Activated T-helper 1 cell treated with anti-CD3 and anti-CD28 coated beads, Interleukin-12 subunit alpha, Interleukin-12 subunit beta, Interleukin-2, Interleukin-4 antibody, amounts not matched to agents 30 ng/mL and 10 ng/mL and 1 ng/mL, durations not matched to agents 14 hours and 24 hours and 36 hours (primary cell): ENCODE data around the gene COL6A5. TPM values are rescaled to one million over a fixed set of nuclear protein-coding genes. Genes with fewer than 3 reads are reported as not detected.
"Not testable (repeated sequence)": the region's sequence is repeated elsewhere in the genome, so short reads cannot be mapped to it uniquely, and the experiment has no call there.

Experiments used
- DNase-seq: peaks from one replicate; pipeline ENCODE4 v3.0.0; 2021; ENCODE audit warnings: low spot score
- H3K27ac Mint-ChIP-seq: one replicate; pipeline ENCODE4 v1.8.0; 2021; ENCODE audit warnings: mild to moderate bottlenecking, mixed read lengths
- H3K27me3 Mint-ChIP-seq: one replicate; pipeline ENCODE4 v1.8.0; 2022; ENCODE audit warnings: mild to moderate bottlenecking, moderate library complexity, mixed read lengths; ENCODE audit not compliant: insufficient read depth
- H3K36me3 Mint-ChIP-seq: one replicate; pipeline ENCODE4 v1.8.0; 2021; ENCODE audit warnings: low read depth, mixed read lengths
- H3K4me1 Mint-ChIP-seq: one replicate; pipeline ENCODE4 v1.8.0; 2021; ENCODE audit warnings: low read depth, mixed read lengths
- H3K4me3 Mint-ChIP-seq: one replicate; pipeline ENCODE4 v1.8.0; 2021; ENCODE audit warnings: mild to moderate bottlenecking, moderate library complexity, mixed read lengths
- H3K9me3 Mint-ChIP-seq: one replicate; pipeline ENCODE4 v1.8.0; 2021; ENCODE audit warnings: mixed read lengths
- intact Hi-C: fragments of 100-400 bp; cut with micrococcal nuclease; formaldehyde crosslinking; loops from one replicate; pipeline ENCODE4 v1.15.1; 2024
- total RNA-seq: library from RNA; stranded (reverse); gene quantifications from 2 replicates; pipeline ENCODE4 v1.2.3, GENCODE V29; 2022

The COL6A5 gene
- total RNA-seq, 1 donor from 2014 or later, result 0.16 TPM

- peaks cover 2% of the 10 kb centered on the region for H3K27me3 Mint-ChIP-seq
- no peaks in the 10 kb centered on the region for H3K9me3 Mint-ChIP-seq
- H3K4me1 Mint-ChIP-seq, result no peaks in the 10 kb centered on the region
- no peaks in the 10 kb centered on the region for H3K36me3 Mint-ChIP-seq
- no peak overlapping the region for H3K27ac Mint-ChIP-seq
- no peak for DNase-seq
- H3K4me3 Mint-ChIP-seq, result no peak overlapping the region
- intact Hi-C loops, result no loop called here
Observed at GRCh38 chr3:130395916-130396315, 50.4 kb downstream of the COL6A5 start.

- peaks cover 9% of the 10 kb centered on the region for H3K9me3 Mint-ChIP-seq
- H3K36me3 Mint-ChIP-seq, result no peaks in the 10 kb centered on the region
- H3K4me1 Mint-ChIP-seq, result no peaks in the 10 kb centered on the region
- intact Hi-C loops, result no loop called here
- no peak overlapping the region for H3K27ac Mint-ChIP-seq
- no peak overlapping the region for H3K4me3 Mint-ChIP-seq
- H3K27me3 Mint-ChIP-seq, result peaks cover 5% of the 10 kb centered on the region
- DNase-seq, result no peak
Observed at GRCh38 chr3:130404401-130404800, 58.9 kb downstream of the COL6A5 start.

DNA sequence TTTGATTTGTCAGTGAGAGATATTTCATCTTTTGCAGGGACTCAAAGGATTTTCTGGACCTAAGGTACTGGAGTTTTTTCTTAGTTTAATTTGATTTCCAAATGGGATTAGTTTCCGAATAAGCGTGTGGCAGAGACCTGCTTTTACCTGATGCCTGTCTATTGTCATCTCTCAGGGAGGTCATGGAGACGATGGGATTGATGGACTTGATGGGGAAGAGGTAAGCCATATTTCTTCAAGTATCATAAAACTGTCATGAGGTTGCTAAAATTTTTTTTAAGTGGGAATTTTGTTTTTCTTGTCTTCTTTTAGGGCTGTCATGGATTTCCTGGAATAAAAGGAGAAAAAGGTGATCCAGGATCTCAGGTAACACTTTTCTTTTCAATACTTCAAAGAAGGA lies 60.5 kb downstream of the COL6A5 start:
- DNase-seq, result no peak
- H3K27ac Mint-ChIP-seq, result no peak overlapping the region
- peaks cover 5% of the 10 kb centered on the region for H3K27me3 Mint-ChIP-seq
- intact Hi-C loops, result no loop called here
- no peak overlapping the region for H3K4me3 Mint-ChIP-seq
- no peaks in the 10 kb centered on the region for H3K4me1 Mint-ChIP-seq
- H3K36me3 Mint-ChIP-seq, result no peaks in the 10 kb centered on the region
- H3K9me3 Mint-ChIP-seq, result peaks cover 10% of the 10 kb centered on the region

DNA sequence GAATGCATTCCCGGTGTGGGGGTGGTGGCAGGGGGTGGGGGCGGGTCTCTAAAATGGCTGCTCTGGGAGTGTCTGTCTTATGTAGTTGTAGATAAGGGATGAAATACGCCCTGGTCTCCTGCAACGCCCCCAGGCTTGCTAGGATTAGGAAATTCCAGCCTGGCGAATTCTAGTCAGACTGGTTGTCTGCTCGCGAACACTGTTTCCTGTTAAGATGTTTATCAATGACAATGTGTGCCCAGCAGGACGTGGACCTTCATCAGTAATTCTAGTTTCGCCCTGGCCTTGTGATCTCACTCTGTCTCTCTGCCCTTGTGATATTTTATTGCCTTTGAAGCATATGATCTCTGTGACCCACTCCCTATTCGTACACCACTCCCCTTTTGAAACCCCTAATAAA lies 62.8 kb downstream of the COL6A5 start:
- intact Hi-C loops, H3K27me3 Mint-ChIP-seq, H3K9me3 Mint-ChIP-seq, H3K27ac Mint-ChIP-seq, H3K36me3 Mint-ChIP-seq, DNase-seq, H3K4me1 Mint-ChIP-seq, H3K4me3 Mint-ChIP-seq: not testable (repeated sequence)

GRCh38 chr3:130411320-130411719 lies 65.8 kb downstream of the COL6A5 start:
- Mint-ChIP-seq H3K36me3 (no peaks in the 10 kb centered on the region), H3K27ac (no peak overlapping the region), H3K27me3 (no peaks in the 10 kb centered on the region), H3K4me1 (no peaks in the 10 kb centered on the region), H3K4me3 (no peak overlapping the region), H3K9me3 (peaks cover 10% of the 10 kb centered on the region)
- intact Hi-C loops, result no loop called here
- DNase-seq, result no peak

DNA sequence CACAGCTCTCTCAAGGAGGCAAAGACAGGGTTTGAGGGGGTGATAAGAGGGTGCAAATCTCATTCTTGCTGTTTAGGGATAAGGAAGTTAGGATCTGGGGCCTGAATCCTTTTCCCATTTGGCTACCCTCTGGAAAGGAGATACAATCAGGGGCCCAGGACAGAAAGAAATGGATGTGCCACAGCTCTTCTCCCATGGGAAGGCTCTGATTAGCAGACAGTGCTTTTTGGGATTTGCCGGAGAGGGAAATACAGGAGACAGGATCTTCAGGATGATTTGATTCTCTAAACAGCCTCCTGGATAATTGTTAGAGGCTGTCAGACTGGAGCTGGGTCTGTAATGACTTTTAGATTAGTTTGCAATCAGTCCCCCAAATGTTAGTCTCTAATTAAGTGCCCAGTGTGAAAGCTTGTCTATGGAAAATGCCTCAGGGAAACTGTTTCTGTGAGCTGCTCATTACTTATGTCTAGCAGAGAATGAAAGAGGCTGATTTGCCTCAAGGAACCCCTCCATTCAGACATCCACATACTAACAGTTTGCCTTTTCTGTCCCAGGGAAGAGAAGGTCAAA lies 67.6 kb downstream of the COL6A5 start:
- no peaks in the 10 kb centered on the region for H3K4me1 Mint-ChIP-seq
- H3K27me3 Mint-ChIP-seq, result no peaks in the 10 kb centered on the region
- no peaks in the 10 kb centered on the region for H3K36me3 Mint-ChIP-seq
- DNase-seq, result no peak
- H3K27ac Mint-ChIP-seq, result no peak overlapping the region
- intact Hi-C loops, result no loop called here
- peaks cover 10% of the 10 kb centered on the region for H3K9me3 Mint-ChIP-seq
- no peak overlapping the region for H3K4me3 Mint-ChIP-seq

DNA sequence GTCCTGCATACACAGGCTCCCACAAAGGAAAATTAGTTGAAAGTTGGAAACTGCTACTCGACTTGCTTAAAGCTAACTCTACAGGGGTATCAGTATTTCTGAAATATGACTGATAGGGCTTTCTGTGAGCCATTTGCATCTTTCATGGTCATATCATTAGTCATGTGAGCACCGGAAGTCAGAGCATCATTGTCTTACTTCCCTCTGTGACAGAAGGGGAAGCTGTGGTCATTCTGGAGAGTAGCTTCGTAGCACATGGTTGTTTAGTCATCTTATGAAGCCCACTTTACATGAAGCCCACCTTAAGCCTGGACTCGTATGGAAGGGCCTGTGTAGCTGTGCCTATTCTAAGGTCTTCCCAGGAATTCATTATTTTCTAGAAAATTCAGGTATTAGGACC lies 69.0 kb downstream of the COL6A5 start:
- no peak for DNase-seq
- intact Hi-C loops, result no loop called here
- Mint-ChIP-seq H3K4me3 (no peak overlapping the region), H3K4me1 (no peaks in the 10 kb centered on the region), H3K27ac (no peak overlapping the region), H3K9me3 (peaks cover under 1% of the 10 kb centered on the region), H3K36me3 (no peaks in the 10 kb centered on the region), H3K27me3 (no peaks in the 10 kb centered on the region)

GRCh38 chr3:130420466-130420865 lies 75.0 kb downstream of the COL6A5 start:
- peaks cover 1% of the 10 kb centered on the region for H3K27me3 Mint-ChIP-seq
- intact Hi-C loops, result no loop called here
- DNase-seq, result no peak
- H3K4me1 Mint-ChIP-seq, result no peaks in the 10 kb centered on the region
- no peak overlapping the region for H3K27ac Mint-ChIP-seq
- H3K9me3 Mint-ChIP-seq, result no peaks in the 10 kb centered on the region
- no peak overlapping the region for H3K4me3 Mint-ChIP-seq
- H3K36me3 Mint-ChIP-seq, result no peaks in the 10 kb centered on the region

- peaks cover 1% of the 10 kb centered on the region for H3K27me3 Mint-ChIP-seq
- intact Hi-C loops, result no loop called here
- no peaks in the 10 kb centered on the region for H3K9me3 Mint-ChIP-seq
- H3K27ac Mint-ChIP-seq, result no peak overlapping the region
- no peak for DNase-seq
- H3K4me1 Mint-ChIP-seq, result no peaks in the 10 kb centered on the region
- H3K36me3 Mint-ChIP-seq, result no peaks in the 10 kb centered on the region
- H3K4me3 Mint-ChIP-seq, result no peak overlapping the region
Observed at GRCh38 chr3:130423064-130423463, 77.6 kb downstream of the COL6A5 start.

DNA sequence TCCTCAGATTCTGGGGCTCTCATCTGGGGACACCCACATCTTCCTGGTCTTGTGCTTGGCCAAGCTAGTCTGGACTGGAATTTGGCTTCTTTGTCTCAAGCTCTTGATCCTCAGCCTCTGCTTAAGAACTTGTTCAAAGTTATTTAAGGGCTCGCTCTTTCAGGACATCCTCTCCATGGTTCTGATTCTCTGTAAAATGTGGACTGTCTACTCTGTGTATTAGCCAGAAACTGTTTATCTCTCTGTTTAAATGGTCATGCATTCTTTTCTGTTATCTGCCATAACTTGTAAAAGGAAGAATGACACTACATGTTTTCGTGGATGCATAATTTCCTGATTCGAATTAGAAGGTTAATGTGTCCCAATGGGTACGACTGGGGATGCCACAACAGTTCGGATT lies 79.4 kb downstream of the COL6A5 start:
- intact Hi-C loops, result no loop called here
- H3K9me3 Mint-ChIP-seq, result no peaks in the 10 kb centered on the region
- peaks cover 1% of the 10 kb centered on the region for H3K27me3 Mint-ChIP-seq
- H3K27ac Mint-ChIP-seq, result no peak overlapping the region
- H3K4me1 Mint-ChIP-seq, result no peaks in the 10 kb centered on the region
- no peak for DNase-seq
- H3K36me3 Mint-ChIP-seq, result no peaks in the 10 kb centered on the region
- no peak overlapping the region for H3K4me3 Mint-ChIP-seq

DNA sequence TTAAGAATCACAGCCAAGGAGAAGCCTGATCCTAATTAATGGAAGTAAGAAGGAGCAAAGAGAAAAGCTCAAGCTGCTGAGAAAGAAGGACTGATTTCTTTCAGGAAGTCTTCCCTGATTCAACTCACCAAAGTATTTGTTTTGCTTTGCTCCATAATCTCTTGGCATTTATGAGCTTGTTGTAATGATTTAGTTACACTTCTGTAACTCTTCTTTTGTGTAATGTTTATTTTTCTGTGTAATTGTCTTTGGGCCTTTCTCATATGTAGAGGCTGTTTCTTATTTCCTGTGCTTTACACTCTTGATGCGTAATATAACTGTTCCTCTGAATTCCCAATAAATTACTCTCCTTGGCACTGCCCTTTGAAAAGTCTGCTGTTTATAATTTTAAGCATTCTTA lies 80.0 kb downstream of the COL6A5 start:
- no peaks in the 10 kb centered on the region for H3K9me3 Mint-ChIP-seq
- DNase-seq, result no peak
- no peaks in the 10 kb centered on the region for H3K36me3 Mint-ChIP-seq
- no peaks in the 10 kb centered on the region for H3K27me3 Mint-ChIP-seq
- H3K27ac Mint-ChIP-seq, result no peak overlapping the region
- no peak overlapping the region for H3K4me3 Mint-ChIP-seq
- intact Hi-C loops, result no loop called here
- no peaks in the 10 kb centered on the region for H3K4me1 Mint-ChIP-seq

DNA sequence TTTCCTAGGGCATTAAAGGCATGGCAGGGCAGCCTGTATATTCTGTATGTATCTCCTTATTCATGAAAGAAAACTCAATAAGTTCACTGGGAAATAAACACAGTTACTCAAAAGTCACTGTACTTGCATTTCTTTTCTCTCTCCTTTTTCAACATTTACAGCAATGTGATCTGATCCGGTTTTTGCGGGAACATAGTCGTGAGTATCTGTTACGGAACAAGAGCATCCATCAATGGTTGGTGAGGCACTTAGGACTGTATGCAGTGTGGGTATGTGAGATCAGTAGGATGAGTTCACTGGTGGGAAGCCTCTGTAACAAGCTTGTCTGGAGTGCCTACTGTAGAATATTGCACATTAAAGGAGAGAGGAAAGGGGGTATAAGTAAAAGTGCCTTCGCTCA lies 80.7 kb downstream of the COL6A5 start:
- H3K27me3 Mint-ChIP-seq, result no peaks in the 10 kb centered on the region
- H3K27ac Mint-ChIP-seq, result no peak overlapping the region
- no peaks in the 10 kb centered on the region for H3K4me1 Mint-ChIP-seq
- no peak overlapping the region for H3K4me3 Mint-ChIP-seq
- H3K9me3 Mint-ChIP-seq, result no peaks in the 10 kb centered on the region
- no peak for DNase-seq
- intact Hi-C loops, result no loop called here
- H3K36me3 Mint-ChIP-seq, result no peaks in the 10 kb centered on the region

GRCh38 chr3:130428871-130429712 lies 83.6 kb downstream of the COL6A5 start:
- no peaks in the 10 kb centered on the region for H3K27me3 Mint-ChIP-seq
- H3K4me3 Mint-ChIP-seq, result no peak overlapping the region
- no peaks in the 10 kb centered on the region for H3K9me3 Mint-ChIP-seq
- no peaks in the 10 kb centered on the region for H3K4me1 Mint-ChIP-seq
- intact Hi-C loops, result no loop called here
- H3K27ac Mint-ChIP-seq, result no peak overlapping the region
- H3K36me3 Mint-ChIP-seq, result no peaks in the 10 kb centered on the region
- no peak for DNase-seq

DNA sequence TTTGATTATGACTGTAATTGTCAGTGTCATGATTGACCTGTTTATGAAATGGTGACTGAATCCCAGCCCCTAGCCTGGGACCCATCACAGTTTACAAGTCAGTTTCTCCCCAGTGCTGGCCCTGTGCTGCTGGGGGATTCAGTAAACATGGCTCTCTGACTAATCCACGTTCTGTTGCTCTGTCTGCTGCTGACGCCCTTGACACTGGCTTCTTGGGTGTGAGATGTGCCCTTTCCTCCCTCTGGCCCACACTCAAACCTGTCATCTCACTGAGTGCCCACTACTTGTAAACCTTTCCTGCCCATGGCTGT lies 84.2 kb downstream of the COL6A5 start:
- no peaks in the 10 kb centered on the region for H3K9me3 Mint-ChIP-seq
- H3K36me3 Mint-ChIP-seq, result no peaks in the 10 kb centered on the region
- H3K4me3 Mint-ChIP-seq, result no peak overlapping the region
- no peaks in the 10 kb centered on the region for H3K4me1 Mint-ChIP-seq
- no peak for DNase-seq
- intact Hi-C loops, result no loop called here
- H3K27me3 Mint-ChIP-seq, result no peaks in the 10 kb centered on the region
- H3K27ac Mint-ChIP-seq, result no peak overlapping the region
